ENCODE results near the gene CHPF2.

GRCh38 chr7:151231080-151231479 lies 1.2 kb upstream of the CHPF2 start:
- no peak for TF ChIP-seq EZH2phosphoT487 (IDR thresholded peaks at IDR 0.05; ENCODE audit: insufficient read depth, low read depth)
- no peak for TF ChIP-seq EZH2 (IDR thresholded peaks at IDR 0.05; ENCODE audit: insufficient read depth, poor library complexity, severe bottlenecking)
